OCI-M2 (cell line): ENCODE results near the gene GSTA5.
"Not testable (repeated sequence)": the region's sequence is repeated elsewhere in the genome, so short reads cannot be mapped to it uniquely, and the experiment has no call there.

Source experiments
- DNase-seq: peaks from one replicate; lab custom pipeline; 2025; ENCODE audit not compliant: unreplicated experiment; lab: John Stamatoyannopoulos, UW

Gene GSTA5

DNA sequence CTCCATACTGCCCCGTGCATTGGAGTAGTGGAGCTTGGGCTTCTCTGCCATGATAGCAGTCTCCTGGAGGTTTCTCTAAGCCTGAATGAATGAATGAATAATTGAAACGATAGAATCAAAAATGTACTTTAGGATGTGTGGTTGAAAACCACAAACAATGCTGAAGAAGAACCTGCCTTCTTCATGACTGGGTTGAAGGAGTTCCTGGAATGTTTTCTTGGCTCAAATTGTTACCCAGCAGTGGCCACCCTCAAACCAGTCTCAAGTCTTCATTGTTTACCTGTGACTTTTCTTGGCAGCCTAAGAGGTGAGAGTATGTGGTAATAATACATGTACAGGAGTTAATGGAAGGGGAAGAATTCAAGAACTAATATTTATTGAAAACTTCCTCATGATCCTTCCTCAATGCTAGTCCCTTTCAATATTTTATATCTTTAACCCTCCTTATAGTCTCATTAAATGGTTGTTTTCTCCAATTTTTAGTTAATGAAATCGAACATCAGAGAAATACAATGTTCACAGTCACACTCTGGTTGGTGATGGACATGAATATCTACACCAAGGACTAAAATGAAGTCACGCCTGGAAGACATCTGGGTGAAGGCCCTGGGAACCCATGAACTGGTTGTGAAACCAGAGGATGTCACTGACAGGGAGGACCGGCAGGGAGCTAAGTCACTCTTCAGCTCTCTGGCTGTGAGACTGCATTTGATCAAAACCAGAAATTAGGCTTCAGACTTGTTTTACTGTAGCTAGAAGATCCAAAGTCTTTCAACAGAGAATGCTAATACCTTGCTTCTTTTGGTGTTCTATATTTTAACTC is at the start of gene GSTA5:
TSS of gene GSTA5 (minus strand) at position 51 of the 823 bp plus-strand sequence.
- DNase-seq: no peak

DNA sequence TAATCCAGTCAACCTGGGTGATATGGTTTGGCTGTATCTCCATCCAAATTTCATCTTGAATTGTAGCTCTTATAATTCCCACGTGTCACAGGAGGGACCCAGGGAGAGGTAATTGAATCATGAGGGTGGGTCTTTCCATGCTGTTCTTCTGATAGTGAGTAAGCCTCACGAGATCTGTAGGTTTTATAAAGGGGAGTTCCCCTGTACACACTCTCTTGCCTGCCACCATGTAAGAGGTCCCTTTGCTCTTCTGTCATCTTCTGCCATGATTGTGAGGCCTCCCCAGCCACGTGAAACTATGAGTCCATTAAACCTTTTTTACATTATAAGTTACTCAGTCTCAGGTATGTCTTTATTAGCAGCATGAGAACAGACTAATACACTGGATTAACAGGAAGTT is 49.4 kb upstream of the GSTA5 start:
- DNase-seq: no peak

- no peak for DNase-seq
Observed at GRCh38 chr6:52887910-52888524, 47.4 kb upstream of the GSTA5 start.

GRCh38 chr6:52881996-52882841 is 41.6 kb upstream of the GSTA5 start:
- DNase-seq: peak; percentile 77

GRCh38 chr6:52881662-52881995 is 41.0 kb upstream of the GSTA5 start:
- no peak for DNase-seq

DNA sequence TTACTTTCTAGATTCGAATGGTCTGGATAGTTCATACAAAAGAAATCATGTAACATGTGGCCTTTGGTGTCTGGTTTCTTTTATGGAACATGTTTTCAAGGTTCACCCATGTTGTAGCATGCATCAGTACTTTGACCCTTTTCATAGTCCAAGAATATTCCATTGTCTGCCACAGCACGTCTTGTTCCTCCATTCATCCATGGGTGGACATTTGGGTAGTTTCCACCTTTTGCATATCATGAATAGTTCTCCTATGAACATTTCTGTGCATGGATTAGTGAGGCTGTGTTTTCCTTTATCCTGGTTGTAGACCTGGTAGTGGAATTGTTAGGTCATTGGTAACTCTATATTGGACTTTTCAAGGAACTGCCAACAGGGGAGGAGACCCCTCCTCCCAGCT is 37.2 kb upstream of the GSTA5 start:
- no peak for DNase-seq

GRCh38 chr6:52877168-52877567 is 36.6 kb upstream of the GSTA5 start:
- DNase-seq: no peak

DNA sequence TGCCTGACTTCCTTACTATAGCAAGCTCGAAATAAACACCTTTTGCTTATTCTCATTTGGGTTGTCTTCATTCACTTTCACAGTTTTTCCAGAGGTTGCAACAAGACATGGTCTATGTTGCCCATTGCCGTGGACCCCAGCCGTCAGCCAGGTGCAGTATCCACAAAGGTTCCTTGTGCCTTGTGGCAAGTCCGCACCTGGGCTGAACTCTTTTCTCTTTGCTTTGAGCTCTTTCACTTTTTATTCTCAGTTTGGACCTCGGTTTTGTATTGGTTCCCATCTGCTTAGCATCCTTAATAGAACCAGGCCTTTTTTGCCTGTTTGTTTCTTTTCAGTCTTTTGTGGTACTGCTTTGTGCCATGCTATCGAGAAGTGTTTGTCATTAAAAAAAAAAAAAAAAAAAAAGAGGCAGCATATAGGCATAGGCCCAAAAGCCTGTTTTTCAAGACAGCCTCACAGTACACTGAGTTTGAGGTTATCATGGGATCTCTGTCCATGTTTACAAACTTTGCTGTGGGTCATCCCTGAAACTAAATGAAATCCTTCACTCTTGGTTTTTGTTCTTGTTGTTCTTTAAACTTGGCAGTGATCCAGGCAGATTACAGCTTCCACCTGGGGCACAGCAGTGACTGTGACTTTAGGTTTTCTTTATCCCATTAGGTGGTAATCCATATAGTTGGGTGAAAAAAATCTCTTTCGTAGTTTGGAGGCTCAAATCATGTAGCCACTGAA is 35.6 kb upstream of the GSTA5 start:
- no peak for DNase-seq

- DNase-seq: no peak
Observed at GRCh38 chr6:52872031-52872430, 31.4 kb upstream of the GSTA5 start.

DNA sequence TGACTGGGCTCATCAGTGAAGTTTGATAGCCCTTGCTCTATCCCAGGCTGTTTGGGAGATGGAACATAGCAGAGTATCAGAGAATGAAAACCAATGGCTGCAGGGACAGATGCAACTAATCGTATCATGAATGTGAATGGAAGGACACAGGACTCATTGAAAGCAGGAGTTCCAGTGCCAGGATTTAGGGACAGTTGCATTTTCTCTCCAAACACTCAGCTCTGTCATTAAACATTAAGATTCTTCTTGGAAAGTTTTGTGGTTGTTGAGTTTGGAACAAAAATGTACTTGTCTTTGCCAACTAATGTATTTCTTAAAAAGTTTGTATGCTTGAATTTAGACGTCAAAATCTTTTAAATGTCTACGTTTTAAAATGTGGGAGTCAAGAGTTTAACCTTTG is 31.0 kb upstream of the GSTA5 start:
- DNase-seq: no peak

DNA sequence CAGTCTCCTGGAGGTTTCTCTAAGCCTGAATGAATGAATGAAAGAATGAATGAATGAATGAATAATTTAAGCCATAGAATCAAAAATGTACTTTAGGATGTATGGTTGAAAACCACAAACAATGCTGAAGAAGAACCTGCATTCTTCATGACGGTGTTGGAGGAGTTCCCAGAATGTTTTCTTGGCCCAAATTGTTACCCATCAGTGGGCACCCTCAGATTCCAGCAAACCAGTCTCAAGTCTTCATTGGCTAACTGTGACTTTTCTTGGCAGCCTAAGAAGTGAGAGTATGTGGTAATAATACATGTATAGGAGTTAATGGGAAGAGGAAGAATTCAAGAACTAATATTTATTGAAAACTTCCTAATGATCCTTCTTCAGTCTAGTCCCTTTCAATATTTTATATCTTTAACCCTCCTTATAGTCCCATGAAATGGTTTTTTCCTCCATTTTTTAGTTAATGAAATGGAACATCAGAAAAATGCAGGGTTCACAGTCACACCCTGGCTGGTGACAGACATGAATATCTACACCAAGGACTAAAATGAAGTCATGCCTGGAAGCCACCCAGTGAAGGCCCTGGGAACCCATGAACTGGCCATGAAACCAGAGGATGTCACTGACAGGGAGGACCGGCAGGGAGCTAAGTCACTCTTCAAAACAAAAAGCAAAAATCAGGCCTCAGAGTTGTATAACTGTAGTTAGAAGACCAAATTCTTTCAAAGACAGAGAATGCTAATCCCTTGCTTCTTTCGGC is 29.9 kb upstream of the GSTA5 start:
- not testable (repeated sequence) for DNase-seq

DNA sequence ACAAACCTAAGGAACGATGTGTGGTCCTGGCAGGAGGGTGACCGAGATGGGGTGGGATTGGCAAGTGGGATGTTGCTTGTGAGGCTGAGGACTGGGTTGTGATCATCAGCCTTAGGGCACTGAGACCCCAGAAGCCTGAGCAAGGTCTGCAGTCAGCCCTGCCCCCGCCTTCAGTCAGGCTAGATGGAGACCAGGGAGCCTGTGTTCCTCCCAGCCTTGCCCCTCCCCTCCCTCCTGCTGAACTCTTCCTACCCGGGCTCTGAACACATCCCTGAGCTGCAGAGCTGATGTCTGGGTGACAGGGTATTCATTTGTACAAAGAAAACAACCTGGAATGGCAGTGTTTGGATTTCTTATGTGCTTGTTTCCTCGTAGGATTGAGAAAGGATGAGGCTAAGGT is 28.3 kb upstream of the GSTA5 start:
- not testable (repeated sequence) for DNase-seq

GRCh38 chr6:52868240-52868639 is 27.6 kb upstream of the GSTA5 start:
- DNase-seq: no peak

DNA sequence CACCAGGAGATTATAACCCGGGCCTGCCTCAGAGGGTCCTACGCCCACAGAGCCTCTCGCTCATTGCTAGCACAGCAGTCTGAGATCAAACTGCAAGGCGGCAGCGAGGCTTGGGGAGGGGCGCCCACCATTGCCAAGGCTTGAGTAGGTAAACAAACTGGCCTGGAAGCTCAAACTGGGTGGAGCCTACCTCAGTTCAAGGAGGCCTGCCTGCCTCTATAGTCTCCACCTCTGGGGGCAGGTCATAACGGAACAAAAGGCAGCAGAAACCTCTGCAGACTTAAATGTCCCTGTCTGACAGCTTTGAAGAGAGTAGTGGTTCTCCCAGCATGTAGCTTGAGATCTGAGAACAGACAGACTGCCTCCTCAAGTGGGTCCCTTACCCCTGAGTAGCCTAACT is 20.5 kb upstream of the GSTA5 start:
- not testable (repeated sequence) for DNase-seq

DNA sequence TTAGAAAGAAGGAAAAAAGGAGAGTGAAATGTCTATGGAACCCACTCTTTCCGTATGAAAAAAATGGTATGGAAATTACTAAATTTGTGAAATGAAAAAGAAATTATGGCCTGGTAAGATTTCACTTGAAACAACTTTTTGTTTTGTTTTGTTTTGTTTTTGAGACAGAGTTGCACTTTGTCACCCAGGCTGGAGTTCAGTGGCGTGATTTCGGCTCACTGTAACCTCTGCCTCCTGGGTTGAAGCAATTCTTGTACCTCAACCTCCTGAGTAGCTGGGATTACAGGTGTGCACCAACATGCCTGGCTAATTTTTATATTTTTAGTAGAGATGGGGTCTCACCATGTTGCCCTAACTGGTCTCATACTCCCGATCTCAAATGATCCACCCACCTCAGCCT is 17.8 kb upstream of the GSTA5 start:
- no peak for DNase-seq

DNA sequence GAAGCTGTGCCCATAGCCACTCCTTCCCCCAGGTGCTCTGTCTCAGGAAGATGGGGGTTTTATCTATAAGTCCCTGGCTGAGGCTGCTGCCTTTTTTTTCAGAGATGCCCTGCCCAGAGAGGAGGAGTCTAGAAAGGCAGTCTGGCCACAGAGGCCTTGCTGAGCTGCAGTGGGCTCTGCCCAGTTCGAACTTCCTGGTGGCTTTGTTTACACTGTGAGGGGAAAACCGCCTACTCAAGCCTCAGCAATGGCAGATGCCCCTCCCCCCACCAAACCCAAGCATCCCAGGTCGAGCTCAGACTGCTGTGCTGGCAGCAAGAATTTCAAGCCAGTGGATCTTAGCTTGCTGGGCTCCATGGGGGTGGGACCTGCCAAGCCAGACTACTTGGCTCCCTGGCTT is 15.5 kb upstream of the GSTA5 start:
- DNase-seq: not testable (repeated sequence)

DNA sequence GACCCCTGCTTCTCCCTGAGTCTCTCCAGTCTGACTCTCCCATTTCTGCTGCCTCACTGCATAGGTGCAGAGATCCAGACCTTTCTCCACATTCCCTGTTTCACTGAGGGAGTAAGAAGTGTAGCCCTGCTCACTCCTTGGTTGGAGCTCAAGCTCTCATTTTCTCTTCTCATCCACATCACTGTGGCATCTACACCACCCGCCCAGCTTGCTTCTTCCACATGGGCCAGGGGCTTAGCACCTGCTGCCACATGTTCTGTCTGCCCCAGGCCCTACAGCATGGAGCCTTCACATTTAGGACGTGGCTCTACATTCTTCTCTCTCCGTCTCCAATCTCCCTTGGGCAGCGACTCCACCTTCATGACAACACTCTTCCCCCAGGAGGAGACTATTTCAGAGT is 8.5 kb upstream of the GSTA5 start:
- DNase-seq: no peak

DNA sequence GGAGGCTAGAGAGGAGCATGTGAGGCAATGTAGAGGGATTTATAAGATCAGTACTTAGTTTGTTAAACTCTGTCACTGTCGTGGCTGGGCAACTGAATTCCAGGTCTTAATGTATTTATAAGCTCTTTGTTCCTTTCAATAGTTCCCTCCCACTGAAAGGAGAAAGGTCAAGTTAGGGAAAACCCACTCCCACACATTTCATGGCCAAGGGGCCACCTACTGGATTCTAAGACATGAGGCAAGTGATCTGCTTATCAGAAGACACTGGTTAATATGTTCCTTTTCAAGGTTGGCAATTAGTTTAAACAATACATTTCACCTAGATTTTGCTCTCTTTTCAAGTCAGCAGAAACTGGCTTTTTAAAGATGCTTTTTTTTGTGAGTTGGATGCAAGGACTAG is 5.4 kb upstream of the GSTA5 start:
- no peak for DNase-seq

DNA sequence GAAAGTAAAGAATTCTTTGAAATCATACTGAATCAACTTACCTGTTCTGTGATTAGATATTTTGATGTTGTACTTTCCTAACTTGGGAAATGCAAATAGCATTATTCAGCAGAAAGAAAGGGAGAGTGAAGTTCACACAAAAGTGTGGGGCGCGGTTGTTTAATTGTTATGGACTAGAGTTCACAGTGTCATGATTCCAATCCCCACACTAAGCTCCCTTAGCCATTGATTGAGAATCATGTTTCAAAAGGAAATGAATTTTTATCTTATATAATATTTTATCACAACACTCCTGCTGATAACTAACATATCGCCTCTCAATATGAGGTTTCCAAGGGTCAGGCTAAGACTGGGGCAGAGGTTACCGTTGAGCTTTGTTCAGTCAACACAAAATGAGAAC is 3.0 kb upstream of the GSTA5 start:
- no peak for DNase-seq
